Measurements from ENCODE around the gene OAS2. TPM values are rescaled to one million over a fixed set of nuclear protein-coding genes. Genes with fewer than 3 reads are reported as not detected.

Gene OAS2
- polyA plus RNA-seq (2011; rRNA removed), result 0.19 and 0.36 TPM in 2 replicates
- polyA plus RNA-seq (2012; cell fraction: cytosol; rRNA removed), result 0.01 TPM in 2 replicates
- polyA plus RNA-seq (2012; cell fraction: nucleus; rRNA removed), result 0.10 and 0.16 TPM in 2 replicates
- polyA plus RNA-seq (2017; fragmentation: RNase III; extraction: RNeasy Plus Mini Kit Qiagen cat#74134 plus additional on column Dnase treatment), result 0.05 TPM in 1 of 3 replicates, not detected in the others
- 0.87 and 1.2 TPM in 2 replicates for polyA minus RNA-seq (2011; rRNA and poly(A)+ RNA removed)

DNA sequence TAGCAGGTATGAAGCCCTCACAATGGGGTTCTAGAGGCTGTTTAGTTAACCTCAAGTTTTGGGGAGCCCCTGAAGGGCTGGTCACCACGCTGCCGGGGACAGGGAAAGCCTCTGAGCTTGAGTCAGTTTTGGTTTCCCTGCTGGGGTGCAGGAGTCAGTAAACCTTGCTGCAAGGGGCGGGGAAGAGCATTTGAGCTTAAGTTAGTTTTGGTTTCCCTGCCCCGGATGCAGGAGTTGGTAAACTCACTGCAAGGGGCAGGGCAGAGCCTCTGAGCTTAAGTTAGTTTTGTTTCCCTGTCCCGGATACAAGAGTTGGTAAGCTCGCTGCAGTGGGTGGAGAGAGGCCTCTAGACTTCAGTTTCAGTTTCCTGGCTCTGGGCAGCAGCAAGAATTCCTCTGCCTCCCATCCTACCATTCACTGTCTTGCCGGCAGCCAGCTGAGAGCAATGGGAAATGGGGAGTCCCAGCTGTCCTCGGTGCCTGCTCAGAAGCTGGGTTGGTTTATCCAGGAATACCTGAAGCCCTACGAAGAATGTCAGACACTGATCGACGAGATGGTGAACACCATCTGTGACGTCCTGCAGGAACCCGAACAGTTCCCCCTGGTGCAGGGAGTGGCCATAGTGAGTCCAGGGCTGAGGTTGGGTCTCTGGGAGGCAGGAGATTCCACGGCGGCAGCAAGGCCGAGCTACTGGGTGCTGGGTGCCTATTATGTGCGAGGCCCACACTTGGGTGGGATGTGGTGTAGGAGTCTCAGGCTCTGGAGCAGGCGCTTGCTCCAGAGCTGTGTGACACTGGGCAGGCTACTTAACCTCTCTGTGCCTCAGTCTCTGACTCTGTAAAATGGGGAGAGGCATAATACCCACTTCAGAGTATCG is at the start of gene OAS2:
Gene OAS2, plus strand, starts transcription at position 357 of the 878 bp plus-strand sequence. Its CDS starts 90 bp downstream, at position 447.
- DNase-seq (ENCODE audit: low read depth in 1 of 2, low spot score in 1 of 2), result no peak
- FAIRE-seq, result no peak
- no peaks in the 10 kb centered on the region for H3K4me1 ChIP-seq
- H3K4me2 ChIP-seq, result peak within 1 kb of the TSS; percentile 38; the same call in 2 of the 3 replicates
- 0 out of 3 replicates have a peak, but pooled peaks cover 2% of the 10 kb centered on the region for H3K9me3 ChIP-seq
- ChIA-PET CTCF (interaction anchor here (1.0 to 2.1 kb wide), 5 partner anchors 10 to 472 kb away, joined by 3 to 9 read pairs (median 5); no protein-coding TSS in a partner anchor), POLR2A (no interaction called here)
- 71% methylated on average over 19 of the region's 19 CpGs for WGBS (ENCODE audit: missing lambda C conversion rate)
- H3K4me3 ChIP-seq, result no peak within 1 kb of the TSS
- peak within 1 kb of the TSS in 1 of 2 experiments; percentile 14; a peak in 1 of 6 replicates for H3K27ac ChIP-seq
- TF ChIP-seq ZFP36 (IDR thresholded peaks at IDR 0.05; ENCODE audit: borderline replicate concordance, partially characterized antibody), result no peak
- TF ChIP-seq KDM1A (IDR thresholded peaks at IDR 0.05; ENCODE audit: low read depth), result no peak
- TF ChIP-seq HOXB5 (CRISPR knock-in tag; IDR thresholded peaks at IDR 0.05), result no peak
- no peak for TF ChIP-seq NPAS2 (CRISPR knock-in tag; IDR thresholded peaks at IDR 0.05; ENCODE audit: borderline replicate concordance)
- TF ChIP-seq ESRRA (IDR thresholded peaks at IDR 0.05; ENCODE audit: borderline replicate concordance, low read length), result no peak
- no peak for TF ChIP-seq ZC3H11A (IDR thresholded peaks at IDR 0.05)
- no peak for TF ChIP-seq FOXS1 (CRISPR knock-in tag; IDR thresholded peaks at IDR 0.05)
- peak; percentile 63 to 71 for ATAC-seq

- H3K4me2 ChIP-seq, result no peak overlapping the region
- no peak overlapping the region for H3K4me3 ChIP-seq
- TF ChIP-seq, protein P1, sequence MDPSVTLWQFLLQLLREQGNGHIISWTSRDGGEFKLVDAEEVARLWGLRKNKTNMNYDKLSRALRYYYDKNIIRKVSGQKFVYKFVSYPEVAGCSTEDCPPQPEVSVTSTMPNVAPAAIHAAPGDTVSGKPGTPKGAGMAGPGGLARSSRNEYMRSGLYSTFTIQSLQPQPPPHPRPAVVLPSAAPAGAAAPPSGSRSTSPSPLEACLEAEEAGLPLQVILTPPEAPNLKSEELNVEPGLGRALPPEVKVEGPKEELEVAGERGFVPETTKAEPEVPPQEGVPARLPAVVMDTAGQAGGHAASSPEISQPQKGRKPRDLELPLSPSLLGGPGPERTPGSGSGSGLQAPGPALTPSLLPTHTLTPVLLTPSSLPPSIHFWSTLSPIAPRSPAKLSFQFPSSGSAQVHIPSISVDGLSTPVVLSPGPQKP (IDR thresholded peaks at IDR 0.05; ENCODE audit: low read depth, low read length), result no peak
- TF ChIP-seq CBX8 (IDR thresholded peaks at IDR 0.05) (no peak), HOXB13 (CRISPR knock-in tag; IDR thresholded peaks at IDR 0.05; ENCODE audit: low read depth) (no peak), KDM1A (IDR thresholded peaks at IDR 0.05; ENCODE audit: low read depth) (no peak), NPAS2 (CRISPR knock-in tag; IDR thresholded peaks at IDR 0.05; ENCODE audit: borderline replicate concordance) (no peak)
- H3K4me1 ChIP-seq, result peaks cover 29% of the 10 kb centered on the region
- H3K9me3 ChIP-seq, result no peaks in the 10 kb centered on the region; the same call in 2 of the 3 replicates
- DNase-seq (ENCODE audit: low read depth in 1 of 2, low spot score in 1 of 2) (no peak), FAIRE-seq (no peak), ATAC-seq (no peak)
- POLR2A ChIA-PET, result no interaction called here
- 78% methylated on average over 1 of the region's 1 CpG for WGBS (ENCODE audit: missing lambda C conversion rate)
- CTCF ChIA-PET, result interaction anchor here (1.3 kb wide), 1 partner anchor 74 kb away, joined by 3 read pairs; no protein-coding TSS in a partner anchor
- no peak overlapping the region for H3K27ac ChIP-seq
Observed at GRCh38 chr12:112928978-112929377, 49.3 kb upstream of the OAS2 start.

- Histone ChIP-seq H3K4me3 (no peak overlapping the region), H3K4me1 (peaks cover 27% of the 10 kb centered on the region), H3K27ac (no peak overlapping the region), H3K9me3 (no peaks in the 10 kb centered on the region; the same call in 2 of the 3 replicates), H3K4me2 (no peak overlapping the region)
- ChIA-PET POLR2A (no interaction called here), CTCF (interaction anchor here (1.3 kb wide), 1 partner anchor 75 kb away, joined by 3 read pairs; no protein-coding TSS in a partner anchor)
- 85% methylated on average over 3 of the region's 3 CpGs for WGBS (ENCODE audit: missing lambda C conversion rate)
- no peak for DNase-seq (ENCODE audit: low read depth in 1 of 2, low spot score in 1 of 2)
- FAIRE-seq, result no peak
- ATAC-seq, result no peak
- TF ChIP-seq CBX2 (IDR thresholded peaks at IDR 0.05; ENCODE audit: borderline replicate concordance, low read depth) (no peak), FOSB (CRISPR knock-in tag; IDR thresholded peaks at IDR 0.05) (no peak), KDM1A (IDR thresholded peaks at IDR 0.05; ENCODE audit: low read depth) (0 out of 2 replicates have a peak, but pooled peaks have one; percentile 42)
Observed at GRCh38 chr12:112929715-112930114, 48.6 kb upstream of the OAS2 start.

DNA sequence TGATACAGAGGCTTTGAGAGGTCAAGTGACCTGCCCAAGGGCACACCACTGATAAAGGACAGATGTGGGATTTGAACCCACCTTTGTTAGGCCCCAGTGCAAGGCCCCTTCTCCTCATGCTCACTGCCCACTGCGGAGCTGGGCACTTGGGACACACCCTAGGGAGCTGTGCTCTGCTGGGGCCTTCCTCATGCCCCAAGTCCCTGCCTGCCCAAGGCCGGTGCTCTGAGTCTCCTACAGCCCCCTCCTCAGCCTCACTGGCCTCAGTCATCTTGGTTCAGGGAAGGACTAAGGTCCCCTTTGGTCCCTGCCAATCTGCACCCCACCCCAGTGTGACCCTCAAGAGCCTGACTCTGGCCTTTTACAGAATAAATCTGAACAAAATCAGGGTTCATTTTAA is 48.0 kb upstream of the OAS2 start:
- 94% methylated on average over 2 of the region's 2 CpGs for WGBS (ENCODE audit: missing lambda C conversion rate)
- no peak overlapping the region for H3K4me3 ChIP-seq
- ChIA-PET CTCF (no interaction called here), POLR2A (no interaction called here)
- no peak overlapping the region for H3K27ac ChIP-seq
- H3K4me1 ChIP-seq, result peaks cover 21% of the 10 kb centered on the region
- no peak for FAIRE-seq
- no peak overlapping the region for H3K4me2 ChIP-seq
- ATAC-seq, result no peak
- DNase-seq (ENCODE audit: low read depth in 1 of 2, low spot score in 1 of 2), result no peak
- no peaks in the 10 kb centered on the region; the same call in 2 of the 3 replicates for H3K9me3 ChIP-seq
- TF ChIP-seq NR3C1 (IDR thresholded peaks at IDR 0.05) (no peak), CHD2 (IDR thresholded peaks at IDR 0.05; ENCODE audit: low read length, partially characterized antibody) (no peak), MYC (IDR thresholded peaks at IDR 0.05; ENCODE audit: borderline replicate concordance, low read length) (no peak), HOXB5 (CRISPR knock-in tag; IDR thresholded peaks at IDR 0.05) (no peak), BHLHE40 (IDR thresholded peaks at IDR 0.05; ENCODE audit: low read depth, low read length) (no peak), KDM5A (IDR thresholded peaks at IDR 0.05) (no peak), USF2 (IDR thresholded peaks at IDR 0.05) (no peak), TP53 (CRISPR knock-in tag; IDR thresholded peaks at IDR 0.05) (no peak), CBX2 (IDR thresholded peaks at IDR 0.05; ENCODE audit: borderline replicate concordance, low read depth) (no peak), GATA3 (IDR thresholded peaks at IDR 0.05; ENCODE audit: borderline replicate concordance) (no peak)
- TF ChIP-seq, protein P2, sequence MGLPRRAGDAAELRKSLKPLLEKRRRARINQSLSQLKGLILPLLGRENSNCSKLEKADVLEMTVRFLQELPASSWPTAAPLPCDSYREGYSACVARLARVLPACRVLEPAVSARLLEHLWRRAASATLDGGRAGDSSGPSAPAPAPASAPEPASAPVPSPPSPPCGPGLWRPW (IDR thresholded peaks at IDR 0.05), result no peak
- TF ChIP-seq, protein P3, sequence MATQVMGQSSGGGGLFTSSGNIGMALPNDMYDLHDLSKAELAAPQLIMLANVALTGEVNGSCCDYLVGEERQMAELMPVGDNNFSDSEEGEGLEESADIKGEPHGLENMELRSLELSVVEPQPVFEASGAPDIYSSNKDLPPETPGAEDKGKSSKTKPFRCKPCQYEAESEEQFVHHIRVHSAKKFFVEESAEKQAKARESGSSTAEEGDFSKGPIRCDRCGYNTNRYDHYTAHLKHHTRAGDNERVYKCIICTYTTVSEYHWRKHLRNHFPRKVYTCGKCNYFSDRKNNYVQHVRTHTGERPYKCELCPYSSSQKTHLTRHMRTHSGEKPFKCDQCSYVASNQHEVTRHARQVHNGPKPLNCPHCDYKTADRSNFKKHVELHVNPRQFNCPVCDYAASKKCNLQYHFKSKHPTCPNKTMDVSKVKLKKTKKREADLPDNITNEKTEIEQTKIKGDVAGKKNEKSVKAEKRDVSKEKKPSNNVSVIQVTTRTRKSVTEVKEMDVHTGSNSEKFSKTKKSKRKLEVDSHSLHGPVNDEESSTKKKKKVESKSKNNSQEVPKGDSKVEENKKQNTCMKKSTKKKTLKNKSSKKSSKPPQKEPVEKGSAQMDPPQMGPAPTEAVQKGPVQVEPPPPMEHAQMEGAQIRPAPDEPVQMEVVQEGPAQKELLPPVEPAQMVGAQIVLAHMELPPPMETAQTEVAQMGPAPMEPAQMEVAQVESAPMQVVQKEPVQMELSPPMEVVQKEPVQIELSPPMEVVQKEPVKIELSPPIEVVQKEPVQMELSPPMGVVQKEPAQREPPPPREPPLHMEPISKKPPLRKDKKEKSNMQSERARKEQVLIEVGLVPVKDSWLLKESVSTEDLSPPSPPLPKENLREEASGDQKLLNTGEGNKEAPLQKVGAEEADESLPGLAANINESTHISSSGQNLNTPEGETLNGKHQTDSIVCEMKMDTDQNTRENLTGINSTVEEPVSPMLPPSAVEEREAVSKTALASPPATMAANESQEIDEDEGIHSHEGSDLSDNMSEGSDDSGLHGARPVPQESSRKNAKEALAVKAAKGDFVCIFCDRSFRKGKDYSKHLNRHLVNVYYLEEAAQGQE (IDR thresholded peaks at IDR 0.05), result no peak

Measured in A549 (cell line).